RWPE2 (cell line): ENCODE results near the gene C6orf89.

Experiments
- ATAC-seq: fragments of 200-7000 bp; cut with Tn5 transposase; 3 replicates; pipeline ENCODE4 v1.9.1; 2021; ENCODE audit warnings: low read depth
- DNase-seq: peaks from one replicate; pipeline ENCODE4 v3.0.0-alpha.2; 2020; ENCODE audit warnings: low spot score
- H3K27ac ChIP-seq: fragments of 450-650 bp; 2 replicates; pipeline ENCODE4 v1.5.1; 2017; ENCODE audit warnings: mild to moderate bottlenecking; ENCODE audit not compliant: poor library complexity, severe bottlenecking
- H3K27me3 ChIP-seq: fragments of 250-450 bp; sonication (Bioruptor Pico); 2 replicates; pipeline ENCODE4 v1.5.1; 2021; ENCODE audit warnings: mild to moderate bottlenecking, moderate library complexity; ENCODE audit not compliant: insufficient read depth, poor library complexity, severe bottlenecking
- H3K36me3 ChIP-seq: fragments of 250-450 bp; sonication (Bioruptor Pico); 2 replicates; pipeline ENCODE4 v1.5.1; 2020; ENCODE audit warnings: low read depth, mild to moderate bottlenecking, moderate library complexity
- H3K4me1 ChIP-seq: fragments of 250-450 bp; sonication (Bioruptor Pico); 2 replicates; pipeline ENCODE4 v1.5.1; 2021; ENCODE audit warnings: mild to moderate bottlenecking, moderate library complexity; ENCODE audit not compliant: insufficient read depth, poor library complexity, severe bottlenecking
- H3K4me3 ChIP-seq: fragments of 250-450 bp; sonication (Bioruptor Pico); 2 replicates; pipeline ENCODE4 v1.5.1; 2021; ENCODE audit warnings: mild to moderate bottlenecking, moderate library complexity; ENCODE audit not compliant: severe bottlenecking
- H3K9me3 ChIP-seq: fragments of 250-450 bp; sonication (Bioruptor Pico); 2 replicates; pipeline ENCODE4 v1.5.1; 2021; ENCODE audit warnings: mild to moderate bottlenecking, moderate library complexity; ENCODE audit not compliant: severe bottlenecking
- CTCF ChIP-seq: fragments of 450-650 bp; IDR thresholded peaks from one replicate; pipeline ENCODE4 v1.5.1; 2017; ENCODE audit warnings: mild to moderate bottlenecking, moderate library complexity; ENCODE audit not compliant: poor library complexity, severe bottlenecking

The C6orf89 gene

GRCh38 chr6:36963451-36964290 is 77.9 kb downstream of the C6orf89 start:
- ATAC-seq (peak; percentile 43; the same call in 2 of the 3 replicates), DNase-seq (no peak)
- no peak for TF ChIP-seq CTCF
- H3K4me1 ChIP-seq = peaks cover 15% of the 10 kb centered on the region
- H3K36me3 ChIP-seq = peaks cover 14% of the 10 kb centered on the region
- no peak overlapping the region for H3K4me3 ChIP-seq
- no peaks in the 10 kb centered on the region for H3K27me3 ChIP-seq
- no peaks in the 10 kb centered on the region for H3K9me3 ChIP-seq
- no peak overlapping the region for H3K27ac ChIP-seq

GRCh38 chr6:36964349-36964748 is 78.6 kb downstream of the C6orf89 start:
- TF ChIP-seq CTCF = no peak
- H3K36me3 ChIP-seq = peaks cover 21% of the 10 kb centered on the region
- ATAC-seq = no peak
- H3K27ac ChIP-seq = no peak overlapping the region
- H3K27me3 ChIP-seq = no peaks in the 10 kb centered on the region
- DNase-seq = no peak
- H3K9me3 ChIP-seq = no peaks in the 10 kb centered on the region
- H3K4me1 ChIP-seq = peaks cover 17% of the 10 kb centered on the region
- no peak overlapping the region for H3K4me3 ChIP-seq

GRCh38 chr6:36964908-36965307 is 79.2 kb downstream of the C6orf89 start:
- no peak for TF ChIP-seq CTCF
- no peak for ATAC-seq
- H3K9me3 ChIP-seq = no peaks in the 10 kb centered on the region
- peaks cover 21% of the 10 kb centered on the region for H3K4me1 ChIP-seq
- H3K36me3 ChIP-seq = peaks cover 26% of the 10 kb centered on the region
- H3K27ac ChIP-seq = no peak overlapping the region
- H3K27me3 ChIP-seq = no peaks in the 10 kb centered on the region
- DNase-seq = no peak
- H3K4me3 ChIP-seq = no peak overlapping the region

GRCh38 chr6:36967301-36967700 is 81.5 kb downstream of the C6orf89 start:
- peaks cover 17% of the 10 kb centered on the region for H3K4me1 ChIP-seq
- H3K27ac ChIP-seq = no peak overlapping the region
- DNase-seq (no peak), ATAC-seq (no peak)
- H3K27me3 ChIP-seq = no peaks in the 10 kb centered on the region
- TF ChIP-seq CTCF = no peak
- H3K9me3 ChIP-seq = no peaks in the 10 kb centered on the region
- H3K36me3 ChIP-seq = peaks cover 49% of the 10 kb centered on the region
- no peak overlapping the region for H3K4me3 ChIP-seq

GRCh38 chr6:36967757-36968156 is 82.0 kb downstream of the C6orf89 start:
- H3K27me3 ChIP-seq = no peaks in the 10 kb centered on the region
- H3K4me1 ChIP-seq = peaks cover 17% of the 10 kb centered on the region
- DNase-seq = no peak
- TF ChIP-seq CTCF = no peak
- peaks cover 53% of the 10 kb centered on the region for H3K36me3 ChIP-seq
- H3K4me3 ChIP-seq = no peak overlapping the region
- H3K9me3 ChIP-seq = no peaks in the 10 kb centered on the region
- H3K27ac ChIP-seq = no peak overlapping the region
- ATAC-seq = no peak
